GM23338 (cell line): ENCODE data around the gene PNPLA7.

Experiments used
- CREB1 ChIP-seq: fragments of 250-450 bp; sonication (Bioruptor Pico); IDR thresholded peaks from 2 replicates; pipeline ENCODE4 v1.5.0; 2020; ENCODE audit warnings: low read depth, mild to moderate bottlenecking, moderate library complexity
- EZH2 ChIP-seq: fragments of 200-600 bp; sonication (generic); IDR thresholded peaks from one replicate; pipeline ENCODE4 v1.8.0; 2017; ENCODE audit warnings: antibody characterized with exemption, mild to moderate bottlenecking, low read depth; ENCODE audit not compliant: unreplicated experiment
- EZH2phosphoT487 ChIP-seq: fragments of 200-600 bp; sonication (generic); IDR thresholded peaks from one replicate; pipeline ENCODE4 v1.8.1; 2018; ENCODE audit warnings: antibody characterized with exemption; ENCODE audit not compliant: unreplicated experiment
- JUNB ChIP-seq: IDR thresholded peaks from one replicate; pipeline ENCODE4 v1.6.1; 2016; ENCODE audit warnings: antibody characterized with exemption; ENCODE audit not compliant: unreplicated experiment
- NANOG ChIP-seq: IDR thresholded peaks from 2 replicates; pipeline ENCODE4 v1.6.1; 2016; ENCODE audit warnings: antibody characterized with exemption, borderline replicate concordance
- POLR2AphosphoS5 ChIP-seq: IDR thresholded peaks from 2 replicates; pipeline ENCODE4 v1.6.1; 2016; ENCODE audit warnings: antibody characterized with exemption, low read depth
- STAT1 ChIP-seq: IDR thresholded peaks from one replicate; pipeline ENCODE4 v1.6.1; 2016; ENCODE audit warnings: antibody characterized with exemption; ENCODE audit not compliant: unreplicated experiment
- ZNF114 ChIP-seq: fragments of 250-450 bp; sonication (Bioruptor Pico); IDR thresholded peaks from 2 replicates; pipeline ENCODE4 v1.5.0; 2020; ENCODE audit warnings: mild to moderate bottlenecking, moderate library complexity
- ZNF331 ChIP-seq: fragments of 250-450 bp; sonication (Bioruptor Pico); IDR thresholded peaks from 2 replicates; pipeline ENCODE4 v1.5.0; 2020; ENCODE audit warnings: low read depth, mild to moderate bottlenecking, moderate library complexity
- TF ChIP-seq, protein P1 (sequence below), 2 experiments: fragments of 200-600 bp in 1 of 2; sonication (generic) in 1 of 2; conservative IDR thresholded peaks; 2 replicates each; pipeline versions ENCODE4 v1.5.1 to v1.6.1; 2016 to 2017; ENCODE audit warnings: antibody characterized with exemption in 2 of 2, low read depth in 2 of 2, mild to moderate bottlenecking in 2 of 2, moderate library complexity in 1 of 2
- TF ChIP-seq, protein P2 (sequence below): IDR thresholded peaks from 2 replicates; pipeline ENCODE4 v1.6.1; 2016; ENCODE audit warnings: antibody characterized with exemption
- TF ChIP-seq, protein P3 (sequence below): IDR thresholded peaks from one replicate; pipeline ENCODE4 v1.6.1; 2018; ENCODE audit warnings: antibody characterized with exemption; ENCODE audit not compliant: unreplicated experiment

DNA sequence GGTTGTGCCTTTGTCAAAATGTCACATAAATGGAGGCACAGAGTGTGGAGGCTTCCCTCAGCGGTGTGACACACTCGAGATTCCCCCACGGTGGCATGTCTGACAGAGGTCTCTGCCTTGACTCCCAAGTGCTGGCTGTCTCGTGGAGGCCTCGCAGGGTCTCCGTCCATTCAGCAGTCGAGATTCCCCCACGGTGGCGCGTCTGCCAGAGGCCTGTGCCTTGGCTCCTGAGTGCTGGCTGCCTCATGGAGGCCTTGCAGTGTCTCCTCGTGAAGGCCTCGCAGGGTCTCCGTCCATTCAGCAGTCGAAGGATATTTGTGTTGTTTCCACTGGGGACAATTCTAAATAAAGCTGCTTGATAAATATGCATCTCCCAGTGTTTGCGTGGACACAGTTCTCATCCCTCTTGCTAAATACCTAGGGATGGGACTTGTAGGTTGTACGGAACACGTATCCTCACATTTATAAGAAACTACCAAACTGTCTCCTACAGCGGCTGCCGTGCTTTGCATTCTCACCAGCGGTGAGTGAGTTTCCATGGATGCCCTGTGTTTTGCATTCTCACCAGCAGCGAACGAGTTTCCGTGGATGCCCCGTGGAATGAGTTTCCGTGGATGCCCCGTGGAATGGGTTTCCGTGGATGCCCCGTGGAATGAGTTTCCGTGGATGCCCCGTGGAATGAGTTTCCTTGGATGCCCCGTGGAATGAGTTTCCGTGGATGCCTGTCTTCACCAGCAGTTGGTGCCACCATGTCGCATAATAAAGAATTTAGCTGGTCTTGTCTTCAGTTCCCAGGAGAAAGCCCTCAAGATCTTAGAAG, 25.8 kb downstream of the PNPLA7 start:
- TF ChIP-seq, protein P1, sequence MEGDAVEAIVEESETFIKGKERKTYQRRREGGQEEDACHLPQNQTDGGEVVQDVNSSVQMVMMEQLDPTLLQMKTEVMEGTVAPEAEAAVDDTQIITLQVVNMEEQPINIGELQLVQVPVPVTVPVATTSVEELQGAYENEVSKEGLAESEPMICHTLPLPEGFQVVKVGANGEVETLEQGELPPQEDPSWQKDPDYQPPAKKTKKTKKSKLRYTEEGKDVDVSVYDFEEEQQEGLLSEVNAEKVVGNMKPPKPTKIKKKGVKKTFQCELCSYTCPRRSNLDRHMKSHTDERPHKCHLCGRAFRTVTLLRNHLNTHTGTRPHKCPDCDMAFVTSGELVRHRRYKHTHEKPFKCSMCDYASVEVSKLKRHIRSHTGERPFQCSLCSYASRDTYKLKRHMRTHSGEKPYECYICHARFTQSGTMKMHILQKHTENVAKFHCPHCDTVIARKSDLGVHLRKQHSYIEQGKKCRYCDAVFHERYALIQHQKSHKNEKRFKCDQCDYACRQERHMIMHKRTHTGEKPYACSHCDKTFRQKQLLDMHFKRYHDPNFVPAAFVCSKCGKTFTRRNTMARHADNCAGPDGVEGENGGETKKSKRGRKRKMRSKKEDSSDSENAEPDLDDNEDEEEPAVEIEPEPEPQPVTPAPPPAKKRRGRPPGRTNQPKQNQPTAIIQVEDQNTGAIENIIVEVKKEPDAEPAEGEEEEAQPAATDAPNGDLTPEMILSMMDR (conservative IDR thresholded peaks at IDR 0.05; ENCODE audit: low read depth in 2 of 2) = no peak
- no peak for TF ChIP-seq EZH2phosphoT487
- no peak for TF ChIP-seq POLR2AphosphoS5
- no peak for TF ChIP-seq STAT1
- no peak for TF ChIP-seq CREB1 (CRISPR knock-in tag)
- TF ChIP-seq, protein P2, sequence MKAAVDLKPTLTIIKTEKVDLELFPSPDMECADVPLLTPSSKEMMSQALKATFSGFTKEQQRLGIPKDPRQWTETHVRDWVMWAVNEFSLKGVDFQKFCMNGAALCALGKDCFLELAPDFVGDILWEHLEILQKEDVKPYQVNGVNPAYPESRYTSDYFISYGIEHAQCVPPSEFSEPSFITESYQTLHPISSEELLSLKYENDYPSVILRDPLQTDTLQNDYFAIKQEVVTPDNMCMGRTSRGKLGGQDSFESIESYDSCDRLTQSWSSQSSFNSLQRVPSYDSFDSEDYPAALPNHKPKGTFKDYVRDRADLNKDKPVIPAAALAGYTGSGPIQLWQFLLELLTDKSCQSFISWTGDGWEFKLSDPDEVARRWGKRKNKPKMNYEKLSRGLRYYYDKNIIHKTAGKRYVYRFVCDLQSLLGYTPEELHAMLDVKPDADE = no peak
- TF ChIP-seq, protein P3, sequence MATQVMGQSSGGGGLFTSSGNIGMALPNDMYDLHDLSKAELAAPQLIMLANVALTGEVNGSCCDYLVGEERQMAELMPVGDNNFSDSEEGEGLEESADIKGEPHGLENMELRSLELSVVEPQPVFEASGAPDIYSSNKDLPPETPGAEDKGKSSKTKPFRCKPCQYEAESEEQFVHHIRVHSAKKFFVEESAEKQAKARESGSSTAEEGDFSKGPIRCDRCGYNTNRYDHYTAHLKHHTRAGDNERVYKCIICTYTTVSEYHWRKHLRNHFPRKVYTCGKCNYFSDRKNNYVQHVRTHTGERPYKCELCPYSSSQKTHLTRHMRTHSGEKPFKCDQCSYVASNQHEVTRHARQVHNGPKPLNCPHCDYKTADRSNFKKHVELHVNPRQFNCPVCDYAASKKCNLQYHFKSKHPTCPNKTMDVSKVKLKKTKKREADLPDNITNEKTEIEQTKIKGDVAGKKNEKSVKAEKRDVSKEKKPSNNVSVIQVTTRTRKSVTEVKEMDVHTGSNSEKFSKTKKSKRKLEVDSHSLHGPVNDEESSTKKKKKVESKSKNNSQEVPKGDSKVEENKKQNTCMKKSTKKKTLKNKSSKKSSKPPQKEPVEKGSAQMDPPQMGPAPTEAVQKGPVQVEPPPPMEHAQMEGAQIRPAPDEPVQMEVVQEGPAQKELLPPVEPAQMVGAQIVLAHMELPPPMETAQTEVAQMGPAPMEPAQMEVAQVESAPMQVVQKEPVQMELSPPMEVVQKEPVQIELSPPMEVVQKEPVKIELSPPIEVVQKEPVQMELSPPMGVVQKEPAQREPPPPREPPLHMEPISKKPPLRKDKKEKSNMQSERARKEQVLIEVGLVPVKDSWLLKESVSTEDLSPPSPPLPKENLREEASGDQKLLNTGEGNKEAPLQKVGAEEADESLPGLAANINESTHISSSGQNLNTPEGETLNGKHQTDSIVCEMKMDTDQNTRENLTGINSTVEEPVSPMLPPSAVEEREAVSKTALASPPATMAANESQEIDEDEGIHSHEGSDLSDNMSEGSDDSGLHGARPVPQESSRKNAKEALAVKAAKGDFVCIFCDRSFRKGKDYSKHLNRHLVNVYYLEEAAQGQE = no peak
- TF ChIP-seq EZH2 = no peak
- no peak for TF ChIP-seq ZNF114 (CRISPR knock-in tag)
- no peak for TF ChIP-seq JUNB
- TF ChIP-seq NANOG = no peak
- TF ChIP-seq ZNF331 (CRISPR knock-in tag) = no peak
